Gastrocnemius medialis (tissue), 4 donors: ENCODE data around the gene GALNT10.

Source experiments
- POLR2A ChIP-seq, 2 donors: fragments of 450-650 bp; IDR thresholded peaks; one replicate each; pipeline ENCODE4 v1.6.1; 2017; ENCODE audit warnings: antibody characterized with exemption in 2 of 2, mild to moderate bottlenecking in 2 of 2, moderate library complexity in 2 of 2
- TF ChIP-seq, protein P1 (sequence below), 5 experiments: fragments of 450-650 bp in 3 of 5; fragments of 200-600 bp in 2 of 5; sonication (generic) in 2 of 5; IDR thresholded peaks in 4 of 5; conservative IDR thresholded peaks in 1 of 5; 1 replicate in 4 of 5; 2 replicates in 1 of 5; pipeline ENCODE4 v1.5.1; 2016 to 2019; ENCODE audit warnings: antibody characterized with exemption in 5 of 5, mild to moderate bottlenecking in 3 of 5, moderate library complexity in 3 of 5

GRCh38 chr5:154243736-154244135 is 53.2 kb downstream of the GALNT10 start:
- TF ChIP-seq, protein P1, sequence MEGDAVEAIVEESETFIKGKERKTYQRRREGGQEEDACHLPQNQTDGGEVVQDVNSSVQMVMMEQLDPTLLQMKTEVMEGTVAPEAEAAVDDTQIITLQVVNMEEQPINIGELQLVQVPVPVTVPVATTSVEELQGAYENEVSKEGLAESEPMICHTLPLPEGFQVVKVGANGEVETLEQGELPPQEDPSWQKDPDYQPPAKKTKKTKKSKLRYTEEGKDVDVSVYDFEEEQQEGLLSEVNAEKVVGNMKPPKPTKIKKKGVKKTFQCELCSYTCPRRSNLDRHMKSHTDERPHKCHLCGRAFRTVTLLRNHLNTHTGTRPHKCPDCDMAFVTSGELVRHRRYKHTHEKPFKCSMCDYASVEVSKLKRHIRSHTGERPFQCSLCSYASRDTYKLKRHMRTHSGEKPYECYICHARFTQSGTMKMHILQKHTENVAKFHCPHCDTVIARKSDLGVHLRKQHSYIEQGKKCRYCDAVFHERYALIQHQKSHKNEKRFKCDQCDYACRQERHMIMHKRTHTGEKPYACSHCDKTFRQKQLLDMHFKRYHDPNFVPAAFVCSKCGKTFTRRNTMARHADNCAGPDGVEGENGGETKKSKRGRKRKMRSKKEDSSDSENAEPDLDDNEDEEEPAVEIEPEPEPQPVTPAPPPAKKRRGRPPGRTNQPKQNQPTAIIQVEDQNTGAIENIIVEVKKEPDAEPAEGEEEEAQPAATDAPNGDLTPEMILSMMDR (IDR thresholded peaks at IDR 0.05 in 4 of 5, conservative IDR thresholded peaks at IDR 0.05 in 1 of 5): no peak
- no peak for TF ChIP-seq POLR2A (IDR thresholded peaks at IDR 0.05)
